Measurements from ENCODE around the gene SLC24A3.

The SLC24A3 gene

DNA sequence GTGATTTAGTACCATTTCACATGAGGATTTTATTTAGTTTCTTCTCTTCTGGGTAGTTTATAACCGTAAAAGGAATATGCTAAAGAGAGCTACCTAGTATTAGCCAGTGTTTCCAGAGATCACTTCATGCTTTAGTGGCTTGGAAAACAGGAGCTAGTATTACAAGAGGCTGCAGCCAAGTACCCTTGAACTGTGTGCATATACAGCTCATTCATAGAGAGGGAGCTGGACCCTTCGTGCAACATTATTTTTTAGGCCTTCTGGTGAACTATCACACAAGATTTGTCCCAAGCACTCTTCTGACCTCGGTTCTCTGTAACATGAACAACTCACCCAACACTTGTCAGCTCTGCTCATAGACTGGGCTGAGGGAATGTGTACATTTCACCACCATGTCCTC lies 470.7 kb downstream of the SLC24A3 start:
- Histone ChIP-seq H3K9me3 (ENCODE audit: insufficient read depth, low read depth, low read length) (peaks cover 18% of the 10 kb centered on the region), H3K18ac (ENCODE audit: low read length) (no peak overlapping the region), H3K27me3 (ENCODE audit: insufficient read depth, low read length) (no peaks in the 10 kb centered on the region), H2BK5ac (ENCODE audit: low read depth, low read length, poor library complexity) (no peak overlapping the region), H3K79me2 (ENCODE audit: control insufficient read depth, insufficient read depth, low read length, poor library complexity) (no peaks in the 10 kb centered on the region), H3K9ac (ENCODE audit: low read length) (no peak overlapping the region), H3K4me1 (ENCODE audit: control insufficient read depth in 1 of 2, insufficient read depth in 2 of 2, low read length in 2 of 2) (no peaks in the 10 kb centered on the region), H4K8ac (ENCODE audit: low read depth, low read length) (no peak overlapping the region), H2AFZ (ENCODE audit: insufficient read depth, low read length, poor library complexity) (no peak overlapping the region), H3K4me2 (ENCODE audit: low read length) (no peak overlapping the region), H3K4me3 (ENCODE audit: low read depth, low read length) (no peak overlapping the region), H3K4ac (ENCODE audit: low read depth, low read length) (no peak overlapping the region), H4K12ac (ENCODE audit: low read depth, low read length) (no peak overlapping the region), H3K79me1 (ENCODE audit: low read length) (no peaks in the 10 kb centered on the region), H4K91ac (ENCODE audit: low read depth, low read length) (no peak overlapping the region), H3K36me3 (ENCODE audit: control insufficient read depth in 1 of 2, insufficient read depth in 2 of 2, low read length in 2 of 2) (peaks cover 0 to 3% of the 10 kb centered on the region in 2 experiments), H2AK5ac (ENCODE audit: low read length) (no peak overlapping the region), H3K14ac (ENCODE audit: low read length) (no peak overlapping the region), H2BK120ac (ENCODE audit: insufficient read depth, low read length, poor library complexity) (no peak overlapping the region), H3K23ac (ENCODE audit: low read length) (no peak overlapping the region), H2BK12ac (ENCODE audit: low read length) (no peak overlapping the region), H3K27ac (ENCODE audit: low read depth, low read length) (no peak overlapping the region)
- DNase-seq, result no peak
- no CpG with 5 or more reads among the region's 3 CpGs for WGBS (ENCODE audit: extremely low coverage, insufficient coverage, insufficient read length)

DNA sequence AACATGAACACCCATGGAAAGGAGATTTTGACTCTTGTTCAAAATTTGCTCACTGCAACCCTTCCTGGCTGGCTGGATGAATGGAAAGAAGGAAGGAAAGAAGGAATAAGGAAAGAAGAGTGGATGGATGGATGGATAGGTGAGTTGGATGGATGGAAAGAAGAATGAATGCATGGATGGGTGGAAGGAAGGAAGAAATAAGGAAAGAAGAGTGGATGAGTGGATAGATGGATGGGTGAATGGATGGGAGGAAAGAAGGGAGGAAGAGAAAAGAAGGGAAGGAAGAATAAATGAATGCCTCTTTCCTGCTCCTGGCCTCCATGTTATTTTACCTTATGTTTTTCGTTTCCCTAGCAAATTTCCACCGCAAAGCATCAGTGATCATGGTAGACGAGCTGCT lies 471.4 kb downstream of the SLC24A3 start:
- DNase-seq, result no peak
- no peak overlapping the region for H2AK5ac ChIP-seq (ENCODE audit: low read length)
- H2BK120ac ChIP-seq (ENCODE audit: insufficient read depth, low read length, poor library complexity), result no peak overlapping the region
- no peak overlapping the region for H2BK5ac ChIP-seq (ENCODE audit: low read depth, low read length, poor library complexity)
- H3K27me3 ChIP-seq (ENCODE audit: insufficient read depth, low read length), result no peaks in the 10 kb centered on the region
- no peak overlapping the region for H3K23ac ChIP-seq (ENCODE audit: low read length)
- H2BK12ac ChIP-seq (ENCODE audit: low read length), result no peak overlapping the region
- WGBS (ENCODE audit: extremely low coverage, insufficient coverage, insufficient read length), result no CpG with 5 or more reads among the region's 3 CpGs
- no peak overlapping the region for H3K4ac ChIP-seq (ENCODE audit: low read depth, low read length)
- no peaks in the 10 kb centered on the region for H3K79me2 ChIP-seq (ENCODE audit: control insufficient read depth, insufficient read depth, low read length, poor library complexity)
- H4K12ac ChIP-seq (ENCODE audit: low read depth, low read length), result no peak overlapping the region
- H4K91ac ChIP-seq (ENCODE audit: low read depth, low read length), result no peak overlapping the region
- no peak overlapping the region for H3K14ac ChIP-seq (ENCODE audit: low read length)
- H3K18ac ChIP-seq (ENCODE audit: low read length), result no peak overlapping the region
- no peaks in the 10 kb centered on the region for H3K79me1 ChIP-seq (ENCODE audit: low read length)
- peaks cover 18% of the 10 kb centered on the region for H3K9me3 ChIP-seq (ENCODE audit: insufficient read depth, low read depth, low read length)
- no peaks in the 10 kb centered on the region for H3K4me1 ChIP-seq (ENCODE audit: control insufficient read depth in 1 of 2, insufficient read depth in 2 of 2, low read length in 2 of 2)
- peaks cover 0 to 3% of the 10 kb centered on the region in 2 experiments for H3K36me3 ChIP-seq (ENCODE audit: control insufficient read depth in 1 of 2, insufficient read depth in 2 of 2, low read length in 2 of 2)
- no peak overlapping the region for H3K4me2 ChIP-seq (ENCODE audit: low read length)
- no peak overlapping the region for H2AFZ ChIP-seq (ENCODE audit: insufficient read depth, low read length, poor library complexity)
- no peak overlapping the region for H3K27ac ChIP-seq (ENCODE audit: low read depth, low read length)
- H4K8ac ChIP-seq (ENCODE audit: low read depth, low read length), result no peak overlapping the region
- no peak overlapping the region for H3K4me3 ChIP-seq (ENCODE audit: low read depth, low read length)
- no peak overlapping the region for H3K9ac ChIP-seq (ENCODE audit: low read length)

GRCh38 chr20:19688031-19688806 lies 475.8 kb downstream of the SLC24A3 start:
- Histone ChIP-seq H3K14ac (ENCODE audit: low read length) (no peak overlapping the region), H3K4ac (ENCODE audit: low read depth, low read length) (no peak overlapping the region), H2AFZ (ENCODE audit: insufficient read depth, low read length, poor library complexity) (no peak overlapping the region), H3K18ac (ENCODE audit: low read length) (no peak overlapping the region), H3K27me3 (ENCODE audit: insufficient read depth, low read length) (no peaks in the 10 kb centered on the region), H2BK12ac (ENCODE audit: low read length) (no peak overlapping the region), H2BK5ac (ENCODE audit: low read depth, low read length, poor library complexity) (no peak overlapping the region), H4K8ac (ENCODE audit: low read depth, low read length) (peak overlapping the region; percentile 6), H3K36me3 (ENCODE audit: control insufficient read depth in 1 of 2, insufficient read depth in 2 of 2, low read length in 2 of 2) (no peaks in the 10 kb centered on the region), H2AK5ac (ENCODE audit: low read length) (no peak overlapping the region), H3K27ac (ENCODE audit: low read depth, low read length) (no peak overlapping the region), H3K4me3 (ENCODE audit: low read depth, low read length) (no peak overlapping the region), H2BK120ac (ENCODE audit: insufficient read depth, low read length, poor library complexity) (no peak overlapping the region), H3K4me2 (ENCODE audit: low read length) (no peak overlapping the region), H3K9ac (ENCODE audit: low read length) (no peak overlapping the region), H4K91ac (ENCODE audit: low read depth, low read length) (no peak overlapping the region), H3K4me1 (ENCODE audit: control insufficient read depth in 1 of 2, insufficient read depth in 2 of 2, low read length in 2 of 2) (no peaks in the 10 kb centered on the region), H4K12ac (ENCODE audit: low read depth, low read length) (no peak overlapping the region), H3K79me2 (ENCODE audit: control insufficient read depth, insufficient read depth, low read length, poor library complexity) (no peaks in the 10 kb centered on the region), H3K23ac (ENCODE audit: low read length) (no peak overlapping the region), H3K9me3 (ENCODE audit: insufficient read depth, low read depth, low read length) (peaks cover 11% of the 10 kb centered on the region), H3K79me1 (ENCODE audit: low read length) (no peaks in the 10 kb centered on the region)
- no CpG with 5 or more reads among the region's 13 CpGs for WGBS (ENCODE audit: extremely low coverage, insufficient coverage, insufficient read length)
- peak; percentile 58 to 72 for DNase-seq

GRCh38 chr20:19690462-19690861 lies 478.0 kb downstream of the SLC24A3 start:
- H3K79me1 ChIP-seq (ENCODE audit: low read length), result no peaks in the 10 kb centered on the region
- no peaks in the 10 kb centered on the region for H3K79me2 ChIP-seq (ENCODE audit: control insufficient read depth, insufficient read depth, low read length, poor library complexity)
- no peaks in the 10 kb centered on the region for H3K4me1 ChIP-seq (ENCODE audit: control insufficient read depth in 1 of 2, insufficient read depth in 2 of 2, low read length in 2 of 2)
- H3K4me2 ChIP-seq (ENCODE audit: low read length), result no peak overlapping the region
- H3K4me3 ChIP-seq (ENCODE audit: low read depth, low read length), result no peak overlapping the region
- H4K91ac ChIP-seq (ENCODE audit: low read depth, low read length), result no peak overlapping the region
- H2AK5ac ChIP-seq (ENCODE audit: low read length), result no peak overlapping the region
- H3K27me3 ChIP-seq (ENCODE audit: insufficient read depth, low read length), result no peaks in the 10 kb centered on the region
- no peak overlapping the region for H3K18ac ChIP-seq (ENCODE audit: low read length)
- no peak overlapping the region for H2BK5ac ChIP-seq (ENCODE audit: low read depth, low read length, poor library complexity)
- H3K4ac ChIP-seq (ENCODE audit: low read depth, low read length), result no peak overlapping the region
- no peak overlapping the region for H3K23ac ChIP-seq (ENCODE audit: low read length)
- no peak overlapping the region for H3K14ac ChIP-seq (ENCODE audit: low read length)
- H3K27ac ChIP-seq (ENCODE audit: low read depth, low read length), result no peak overlapping the region
- H4K8ac ChIP-seq (ENCODE audit: low read depth, low read length), result no peak overlapping the region
- H2BK12ac ChIP-seq (ENCODE audit: low read length), result peak overlapping the region; percentile 44
- H3K36me3 ChIP-seq (ENCODE audit: control insufficient read depth in 1 of 2, insufficient read depth in 2 of 2, low read length in 2 of 2), result no peaks in the 10 kb centered on the region
- no CpG with 5 or more reads among the region's 5 CpGs for WGBS (ENCODE audit: extremely low coverage, insufficient coverage, insufficient read length)
- no peak overlapping the region for H2AFZ ChIP-seq (ENCODE audit: insufficient read depth, low read length, poor library complexity)
- H3K9ac ChIP-seq (ENCODE audit: low read length), result no peak overlapping the region
- H3K9me3 ChIP-seq (ENCODE audit: insufficient read depth, low read depth, low read length), result peaks cover 8% of the 10 kb centered on the region
- DNase-seq, result no peak
- H4K12ac ChIP-seq (ENCODE audit: low read depth, low read length), result no peak overlapping the region
- H2BK120ac ChIP-seq (ENCODE audit: insufficient read depth, low read length, poor library complexity), result no peak overlapping the region
